Activated T-cell treated with anti-CD3 and anti-CD28 coated beads, Interleukin-2, amount 50 U/mL, for 48 hours (primary cell): ENCODE results near the gene SRPK1.

Experiments used
- DNase-seq, 2 experiments: peaks; one replicate each; pipeline ENCODE4 v3.0.0-alpha.2; 2020

Gene SRPK1

DNA sequence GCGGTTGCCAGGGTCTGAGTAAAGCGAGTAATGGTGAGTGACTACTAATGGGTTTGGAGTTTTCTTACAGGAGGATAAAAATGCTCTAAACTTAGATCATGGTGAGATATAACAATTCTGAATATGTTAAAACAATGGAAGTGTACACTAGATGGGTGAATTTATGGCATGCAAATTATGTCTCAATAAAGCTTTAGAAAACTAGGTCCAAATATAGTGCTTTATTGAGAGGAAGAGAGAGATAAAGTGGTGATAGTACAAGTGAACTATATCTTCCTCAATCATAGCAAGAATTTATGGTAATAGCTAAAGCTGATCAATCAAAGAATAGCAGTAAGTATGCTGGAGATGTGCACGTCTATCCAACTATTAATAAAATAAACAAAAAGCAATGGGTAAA is 23.9 kb downstream of the SRPK1 start:
- no peak for DNase-seq

DNA sequence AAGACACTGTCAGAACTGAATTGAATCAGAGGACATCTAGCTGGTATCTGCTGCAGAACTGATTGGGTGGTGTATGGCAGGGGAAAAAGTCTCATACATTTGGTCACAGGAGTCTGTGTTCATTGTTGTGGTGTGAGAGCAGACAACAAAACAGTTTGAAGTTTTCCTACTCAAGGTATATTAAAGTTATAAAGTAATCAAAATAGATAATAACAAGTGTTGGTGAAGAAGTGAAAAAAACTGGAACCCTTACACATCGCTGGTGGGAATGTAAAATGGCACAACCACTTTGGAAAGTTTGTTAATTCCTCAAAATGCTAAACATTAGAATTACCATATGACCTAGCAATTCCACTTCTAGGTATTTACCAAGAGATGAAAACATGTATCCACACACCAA is 24.7 kb downstream of the SRPK1 start:
- no peak for DNase-seq

- DNase-seq, result no peak
Observed at GRCh38 chr6:35895560-35895959, 25.3 kb downstream of the SRPK1 start.

- no peak for DNase-seq
Observed at GRCh38 chr6:35894776-35895175, 26.1 kb downstream of the SRPK1 start.

GRCh38 chr6:35893246-35893645 is 27.7 kb downstream of the SRPK1 start:
- no peak for DNase-seq

GRCh38 chr6:35892482-35892881 is 28.4 kb downstream of the SRPK1 start:
- no peak for DNase-seq

- no peak for DNase-seq
Observed at GRCh38 chr6:35879151-35879550, 41.7 kb downstream of the SRPK1 start.

GRCh38 chr6:35876902-35877301 is 44.0 kb downstream of the SRPK1 start:
- DNase-seq, result no peak

GRCh38 chr6:35874730-35875129 is 46.2 kb downstream of the SRPK1 start:
- DNase-seq, result no peak

- no peak for DNase-seq
Observed at GRCh38 chr6:35859367-35859766, 61.5 kb downstream of the SRPK1 start.

- DNase-seq, result no peak
Observed at GRCh38 chr6:35857853-35858252, 63.0 kb downstream of the SRPK1 start.

DNA sequence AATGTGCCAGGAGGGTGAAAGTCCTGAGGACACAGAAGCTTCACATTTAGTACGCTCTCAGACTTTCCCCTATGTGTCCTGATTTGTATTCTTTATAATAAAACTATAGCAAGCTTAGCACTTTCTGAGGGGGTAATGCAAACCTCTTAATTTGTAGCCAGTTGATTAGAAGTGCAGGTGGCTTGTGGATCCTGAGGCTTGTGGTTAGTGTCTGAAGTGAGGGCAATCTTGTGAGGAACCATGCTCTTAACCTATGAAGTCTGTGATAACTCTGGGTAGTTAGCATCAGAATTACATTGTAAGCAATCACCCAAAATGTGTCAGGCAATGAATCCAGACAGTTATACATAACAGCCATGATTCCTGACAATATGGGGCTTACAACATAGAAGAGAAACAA is 64.6 kb downstream of the SRPK1 start:
- no peak for DNase-seq

DNA sequence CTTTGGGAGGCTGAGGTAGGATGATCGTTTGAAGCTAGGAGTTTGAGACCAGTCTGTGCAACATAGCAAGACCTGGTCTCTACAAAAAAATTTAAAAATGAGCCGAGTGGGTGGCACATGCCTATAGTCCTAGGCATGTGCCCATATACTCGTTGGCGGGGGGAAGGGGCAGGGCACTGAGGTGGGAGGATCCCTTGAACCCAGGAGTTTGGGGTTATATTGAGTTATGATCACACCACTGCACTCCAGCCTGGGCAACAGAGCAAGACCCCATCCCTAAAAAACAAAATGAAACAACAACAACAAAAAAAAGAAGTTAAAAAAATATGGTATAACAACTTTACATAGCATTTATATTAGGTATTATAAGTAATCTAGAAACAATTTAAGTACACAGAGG is 67.9 kb downstream of the SRPK1 start:
- DNase-seq, result no peak

DNA sequence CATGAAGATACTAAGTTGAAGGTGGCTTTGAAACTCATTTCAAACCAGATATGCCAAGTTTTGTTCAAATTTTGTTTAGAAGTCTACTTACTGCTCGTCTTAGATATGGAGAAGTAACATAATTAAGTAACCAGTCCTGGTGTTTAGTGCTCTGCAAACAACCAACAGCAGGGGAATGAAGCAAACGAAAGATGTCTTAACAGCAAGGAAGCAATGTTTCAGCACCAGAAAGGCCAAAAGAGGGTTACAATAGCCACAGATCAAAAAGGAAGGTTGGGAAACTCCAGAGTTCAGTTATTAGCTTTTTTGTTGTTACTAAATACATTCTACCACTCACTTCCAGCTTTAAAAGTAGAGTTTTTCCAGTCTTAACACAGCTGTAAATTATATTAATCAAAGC is 70.7 kb downstream of the SRPK1 start:
- no peak for DNase-seq

- DNase-seq, result no peak
Observed at GRCh38 chr6:35844290-35844689, 76.6 kb downstream of the SRPK1 start.

- no peak for DNase-seq
Observed at GRCh38 chr6:35842381-35842780, 78.5 kb downstream of the SRPK1 start.

DNA sequence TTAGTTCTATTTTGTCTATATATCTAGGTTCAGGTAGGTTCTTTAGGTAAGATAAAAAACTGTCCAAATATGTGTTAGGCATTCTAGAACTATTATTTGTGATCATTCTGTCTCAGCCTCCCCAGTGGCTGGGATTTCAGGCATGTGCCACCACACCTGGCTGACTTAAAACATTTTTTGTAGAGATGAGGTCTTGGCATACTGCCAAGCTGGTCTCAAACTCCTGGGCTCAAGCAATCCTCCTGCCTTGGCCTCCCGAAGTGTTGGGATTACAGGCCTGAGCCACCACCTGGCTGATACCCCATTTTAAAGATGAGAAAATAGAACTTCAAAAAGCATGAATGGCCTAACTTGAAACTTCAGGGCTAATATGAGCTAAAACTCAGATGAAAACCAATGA is 81.9 kb downstream of the SRPK1 start:
- DNase-seq, result no peak

DNA sequence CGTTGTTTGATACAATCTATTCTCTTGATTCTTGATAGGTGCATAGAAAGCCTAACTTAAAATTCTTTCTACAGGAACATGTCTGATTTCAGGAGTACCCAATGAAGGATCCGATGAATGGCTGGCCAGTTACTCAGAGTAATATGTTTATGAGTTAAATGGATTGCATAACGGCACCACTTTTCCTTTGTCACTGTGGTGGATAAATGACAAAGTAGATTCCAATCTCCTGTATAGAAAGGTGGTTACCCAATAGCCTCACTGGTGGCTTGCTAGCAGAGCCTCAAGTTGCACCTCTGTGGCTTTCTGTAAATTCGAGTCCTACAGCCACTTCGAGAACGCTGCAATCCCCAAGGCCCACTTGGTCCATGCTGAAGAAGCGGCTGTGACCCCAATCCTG is 87.4 kb downstream of the SRPK1 start:
- no peak for DNase-seq

- no peak for DNase-seq
Observed at GRCh38 chr6:35831257-35832007, 89.5 kb downstream of the SRPK1 start.

GRCh38 chr6:35829306-35829705 is 91.6 kb downstream of the SRPK1 start:
- no peak for DNase-seq

GRCh38 chr6:35824552-35825192 is 96.2 kb downstream of the SRPK1 start:
- DNase-seq, result no peak

DNA sequence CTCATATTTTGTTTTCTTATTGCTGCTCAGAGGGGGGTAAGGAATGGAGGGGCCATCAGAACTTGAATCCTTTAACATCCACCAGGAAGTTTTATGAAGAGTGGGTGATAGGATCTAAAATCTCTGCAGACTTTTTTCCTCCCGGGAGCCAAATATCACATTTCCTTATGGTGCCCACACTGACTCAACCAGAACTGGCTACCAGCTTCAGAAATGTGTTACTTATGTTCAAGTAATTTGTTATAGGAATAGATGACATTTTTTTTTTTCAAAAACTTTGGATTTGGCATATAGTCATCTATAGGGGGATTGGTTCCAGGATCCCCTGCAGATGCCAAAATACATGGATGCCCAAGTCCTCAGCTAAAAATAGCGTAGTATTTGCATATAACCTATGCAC is 97.3 kb downstream of the SRPK1 start:
- DNase-seq, result no peak

GRCh38 chr6:35817515-35817914 is 103.4 kb downstream of the SRPK1 start:
- no peak for DNase-seq

DNA sequence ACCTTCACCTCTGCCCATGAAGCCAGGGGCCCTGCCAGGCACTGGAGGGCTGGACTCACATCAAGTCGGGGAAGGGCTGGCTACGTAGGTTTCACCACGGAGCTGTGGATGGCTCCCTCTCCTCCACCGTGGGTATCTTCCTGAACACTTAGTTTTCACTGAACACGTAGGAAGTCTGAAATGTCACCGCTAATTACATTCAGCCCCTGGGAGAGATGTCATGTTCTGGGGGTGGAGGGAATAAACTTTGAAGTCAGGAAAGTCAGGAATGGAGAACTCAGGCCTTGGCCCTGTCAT is 109.3 kb downstream of the SRPK1 start:
- no peak for DNase-seq
